HepG2 (cell line): ENCODE results near the gene U2SURP. TPM values are rescaled to one million over a fixed set of nuclear protein-coding genes. Genes with fewer than 3 reads are reported as not detected.

Experiments used
- ATRX ChIP-seq: sonication (generic); formaldehyde crosslinking; IDR thresholded peaks from 2 replicates; pipeline ENCODE4 v1.4.0; 2020; ENCODE audit warnings: missing genetic modification reagents, borderline replicate concordance
- DR1 ChIP-seq: sonication (generic); formaldehyde crosslinking; IDR thresholded peaks from 2 replicates; pipeline ENCODE4 v1.8.0; 2021; ENCODE audit warnings: mild to moderate bottlenecking, missing genetic modification reagents, inconsistent platforms
- FOXP1 ChIP-seq, 2 experiments: fragments of 450-650 bp in 1 of 2; IDR thresholded peaks; 2 replicates each; pipeline ENCODE4 v1.6.1; 2017 to 2018; ENCODE audit warnings: antibody characterized with exemption in 1 of 2
- HOXA7 ChIP-seq: sonication (generic); formaldehyde crosslinking; IDR thresholded peaks from 2 replicates; pipeline ENCODE4 v1.8.1; 2022; ENCODE audit warnings: mild to moderate bottlenecking, missing genetic modification reagents, moderate library complexity
- JDP2 ChIP-seq: sonication (generic); formaldehyde crosslinking; IDR thresholded peaks from 2 replicates; pipeline ENCODE4 v1.8.1; 2022; ENCODE audit warnings: missing genetic modification reagents, borderline replicate concordance
- KLF11 ChIP-seq: IDR thresholded peaks from 2 replicates; pipeline ENCODE4 v1.6.1; 2016; ENCODE audit warnings: missing compliant biosample characterization
- MYC ChIP-seq: sonication (generic); formaldehyde crosslinking; IDR thresholded peaks from 2 replicates; pipeline ENCODE4 v1.9.0; 2021; ENCODE audit warnings: missing genetic modification reagents, borderline replicate concordance
- NFYC ChIP-seq: IDR thresholded peaks from 2 replicates; pipeline ENCODE4 v1.6.1; 2016; ENCODE audit warnings: missing genetic modification reagents, missing compliant biosample characterization
- PRMT3 ChIP-seq: sonication (generic); formaldehyde crosslinking; IDR thresholded peaks from 2 replicates; pipeline ENCODE4 v1.8.1; 2022; ENCODE audit warnings: low read depth, mild to moderate bottlenecking, moderate library complexity, missing genetic modification reagents, borderline replicate concordance
- RFX5 ChIP-seq: IDR thresholded peaks from 2 replicates; pipeline ENCODE4 v1.6.1; 2011; ENCODE audit warnings: low read depth, low read length, improper control_type of control experiment
- THYN1 ChIP-seq: sonication (generic); formaldehyde crosslinking; IDR thresholded peaks from 2 replicates; pipeline ENCODE4 v1.8.1; 2023; ENCODE audit warnings: low read depth, mild to moderate bottlenecking, moderate library complexity, missing genetic modification reagents, borderline replicate concordance
- ZFP82 ChIP-seq: sonication (generic); formaldehyde crosslinking; IDR thresholded peaks from 2 replicates; pipeline ENCODE4 v1.5.1; 2020; ENCODE audit warnings: mild to moderate bottlenecking, missing genetic modification reagents, borderline replicate concordance
- ZNF672 ChIP-seq: sonication (generic); formaldehyde crosslinking; IDR thresholded peaks from 2 replicates; pipeline ENCODE4 v1.8.1; 2022; ENCODE audit warnings: missing genetic modification reagents
- polyA plus RNA-seq, 8 experiments: library from polyadenylated mRNA; depleted of rRNA in 3 of 8; stranded (reverse) in 7 of 8; unstranded in 1 of 8; fragments of >200 nt; fragmentation: Illumina TruSeq in 4 of 8; extraction: Trizol in 4 of 8; gene quantifications; 2 replicates each; pipeline versions ENCODE4 v1.2.1 to v1.2.3, GENCODE V29; 2011 to 2016; ENCODE audit warnings: low read depth in 4 of 8, missing spikeins in 1 of 8, mixed read lengths in 1 of 8; ENCODE audit not compliant: insufficient read depth in 1 of 8
- total RNA-seq, 5 experiments: library from RNA; depleted of rRNA; stranded (reverse); fragments of >200 nt; fragmentation: Illumina TruSeq; extraction: Trizol; gene quantifications; 2 replicates each; pipeline ENCODE4 v1.2.3, GENCODE V29; 2016; ENCODE audit warnings: low read depth in 1 of 5
- TF ChIP-seq, protein P1 (sequence below): sonication (generic); formaldehyde crosslinking; IDR thresholded peaks from 2 replicates; pipeline ENCODE4 v1.4.0; 2020; ENCODE audit warnings: missing genetic modification reagents
- TF ChIP-seq, protein P2 (sequence below), 2 experiments: fragments of 450-650 bp in 1 of 2; sonication (generic) in 1 of 2; formaldehyde crosslinking; IDR thresholded peaks; 2 replicates each; pipeline versions ENCODE4 v1.5.0 to v1.8.0; 2020 to 2022; ENCODE audit warnings: mild to moderate bottlenecking in 1 of 2, missing genetic modification reagents in 1 of 2
- TF ChIP-seq, protein P3 (sequence below): sonication (generic); formaldehyde crosslinking; IDR thresholded peaks from 2 replicates; pipeline ENCODE4 v1.4.0; 2020; ENCODE audit warnings: missing genetic modification reagents
- TF ChIP-seq, protein P4 (sequence below): sonication (generic); formaldehyde crosslinking; IDR thresholded peaks from 2 replicates; pipeline ENCODE4 v1.5.1; 2020; ENCODE audit warnings: missing genetic modification reagents, mild to moderate bottlenecking, borderline replicate concordance
- TF ChIP-seq, protein P5 (sequence below): sonication (generic); formaldehyde crosslinking; IDR thresholded peaks from 2 replicates; pipeline ENCODE4 v1.4.0; 2020; ENCODE audit warnings: missing genetic modification reagents, borderline replicate concordance
- TF ChIP-seq, protein P6 (sequence below): sonication (generic); formaldehyde crosslinking; IDR thresholded peaks from 2 replicates; pipeline ENCODE4 v1.8.1; 2023; ENCODE audit warnings: missing genetic modification reagents, mild to moderate bottlenecking, borderline replicate concordance

Gene U2SURP
- total and polyA plus RNA-seq, 2 of the 13 experiments (the other 11 are each of a cell fraction or from before 2014, with no cell fraction given): 55.9 to 173 TPM

DNA sequence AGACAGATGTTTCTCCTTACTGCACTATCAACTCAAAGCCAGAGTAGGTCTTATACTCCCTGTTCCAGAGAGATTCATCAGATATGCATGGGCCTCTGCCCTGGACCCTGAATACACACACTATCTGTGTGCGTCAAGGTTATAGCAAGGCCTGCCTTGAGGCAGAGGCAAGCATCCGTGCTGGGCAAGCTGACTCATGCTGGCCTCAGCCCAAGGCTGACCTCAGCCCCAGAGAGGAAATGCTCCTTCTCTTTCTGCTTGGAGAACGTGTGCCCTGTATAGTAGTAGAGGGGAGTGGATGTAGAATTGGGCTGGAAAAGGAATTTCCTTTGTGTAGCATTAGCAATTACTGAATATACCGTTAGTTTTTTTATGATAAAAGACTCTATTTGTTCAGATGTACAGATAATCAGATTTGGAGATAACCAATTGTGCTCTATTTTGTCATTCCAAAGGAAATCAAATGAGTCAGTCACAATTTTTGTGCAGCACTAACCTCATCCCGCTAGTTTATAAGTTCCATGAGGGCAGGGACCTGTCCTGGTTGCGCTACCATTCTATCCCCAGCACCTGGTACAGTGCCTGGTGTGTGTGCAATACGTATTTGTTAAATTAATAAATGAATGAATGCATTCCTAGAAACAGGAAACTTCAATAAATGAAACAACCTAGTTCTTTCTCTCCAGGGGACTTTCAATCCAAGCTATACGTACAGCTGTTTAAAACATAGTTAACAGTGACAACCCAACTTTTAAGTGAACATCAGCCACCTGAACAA, 24.6 kb upstream of the U2SURP start (continued):
- TF ChIP-seq, protein P1, sequence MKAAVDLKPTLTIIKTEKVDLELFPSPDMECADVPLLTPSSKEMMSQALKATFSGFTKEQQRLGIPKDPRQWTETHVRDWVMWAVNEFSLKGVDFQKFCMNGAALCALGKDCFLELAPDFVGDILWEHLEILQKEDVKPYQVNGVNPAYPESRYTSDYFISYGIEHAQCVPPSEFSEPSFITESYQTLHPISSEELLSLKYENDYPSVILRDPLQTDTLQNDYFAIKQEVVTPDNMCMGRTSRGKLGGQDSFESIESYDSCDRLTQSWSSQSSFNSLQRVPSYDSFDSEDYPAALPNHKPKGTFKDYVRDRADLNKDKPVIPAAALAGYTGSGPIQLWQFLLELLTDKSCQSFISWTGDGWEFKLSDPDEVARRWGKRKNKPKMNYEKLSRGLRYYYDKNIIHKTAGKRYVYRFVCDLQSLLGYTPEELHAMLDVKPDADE (CRISPR knock-in tag): no peak
- no peak for TF ChIP-seq HOXA7 (CRISPR knock-in tag)
- no peak for TF ChIP-seq DR1 (CRISPR knock-in tag)
- no peak for TF ChIP-seq ATRX (CRISPR knock-in tag)
- TF ChIP-seq, protein P2, sequence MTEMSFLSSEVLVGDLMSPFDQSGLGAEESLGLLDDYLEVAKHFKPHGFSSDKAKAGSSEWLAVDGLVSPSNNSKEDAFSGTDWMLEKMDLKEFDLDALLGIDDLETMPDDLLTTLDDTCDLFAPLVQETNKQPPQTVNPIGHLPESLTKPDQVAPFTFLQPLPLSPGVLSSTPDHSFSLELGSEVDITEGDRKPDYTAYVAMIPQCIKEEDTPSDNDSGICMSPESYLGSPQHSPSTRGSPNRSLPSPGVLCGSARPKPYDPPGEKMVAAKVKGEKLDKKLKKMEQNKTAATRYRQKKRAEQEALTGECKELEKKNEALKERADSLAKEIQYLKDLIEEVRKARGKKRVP (CRISPR knock-in tag; IDR thresholded peaks at IDR 0.05): no peak; a peak in 1 of 4 replicates
- TF ChIP-seq, protein P3, sequence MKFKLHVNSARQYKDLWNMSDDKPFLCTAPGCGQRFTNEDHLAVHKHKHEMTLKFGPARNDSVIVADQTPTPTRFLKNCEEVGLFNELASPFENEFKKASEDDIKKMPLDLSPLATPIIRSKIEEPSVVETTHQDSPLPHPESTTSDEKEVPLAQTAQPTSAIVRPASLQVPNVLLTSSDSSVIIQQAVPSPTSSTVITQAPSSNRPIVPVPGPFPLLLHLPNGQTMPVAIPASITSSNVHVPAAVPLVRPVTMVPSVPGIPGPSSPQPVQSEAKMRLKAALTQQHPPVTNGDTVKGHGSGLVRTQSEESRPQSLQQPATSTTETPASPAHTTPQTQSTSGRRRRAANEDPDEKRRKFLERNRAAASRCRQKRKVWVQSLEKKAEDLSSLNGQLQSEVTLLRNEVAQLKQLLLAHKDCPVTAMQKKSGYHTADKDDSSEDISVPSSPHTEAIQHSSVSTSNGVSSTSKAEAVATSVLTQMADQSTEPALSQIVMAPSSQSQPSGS (CRISPR knock-in tag): peak; percentile 88
- no peak for TF ChIP-seq ZFP82 (CRISPR knock-in tag)
- TF ChIP-seq THYN1 (CRISPR knock-in tag): no peak
- TF ChIP-seq, protein P4, sequence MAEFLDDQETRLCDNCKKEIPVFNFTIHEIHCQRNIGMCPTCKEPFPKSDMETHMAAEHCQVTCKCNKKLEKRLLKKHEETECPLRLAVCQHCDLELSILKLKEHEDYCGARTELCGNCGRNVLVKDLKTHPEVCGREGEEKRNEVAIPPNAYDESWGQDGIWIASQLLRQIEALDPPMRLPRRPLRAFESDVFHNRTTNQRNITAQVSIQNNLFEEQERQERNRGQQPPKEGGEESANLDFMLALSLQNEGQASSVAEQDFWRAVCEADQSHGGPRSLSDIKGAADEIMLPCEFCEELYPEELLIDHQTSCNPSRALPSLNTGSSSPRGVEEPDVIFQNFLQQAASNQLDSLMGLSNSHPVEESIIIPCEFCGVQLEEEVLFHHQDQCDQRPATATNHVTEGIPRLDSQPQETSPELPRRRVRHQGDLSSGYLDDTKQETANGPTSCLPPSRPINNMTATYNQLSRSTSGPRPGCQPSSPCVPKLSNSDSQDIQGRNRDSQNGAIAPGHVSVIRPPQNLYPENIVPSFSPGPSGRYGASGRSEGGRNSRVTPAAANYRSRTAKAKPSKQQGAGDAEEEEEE: no peak
- no peak for TF ChIP-seq JDP2 (CRISPR knock-in tag)
- no peak for TF ChIP-seq RFX5
- TF ChIP-seq PRMT3 (CRISPR knock-in tag): no peak
- no peak for TF ChIP-seq NFYC
- TF ChIP-seq ZNF672: no peak
- no peak for TF ChIP-seq KLF11 (CRISPR knock-in tag)
- peak; percentile 62; the same call in 1 of the 2 replicates for TF ChIP-seq MYC
- TF ChIP-seq, protein P5, sequence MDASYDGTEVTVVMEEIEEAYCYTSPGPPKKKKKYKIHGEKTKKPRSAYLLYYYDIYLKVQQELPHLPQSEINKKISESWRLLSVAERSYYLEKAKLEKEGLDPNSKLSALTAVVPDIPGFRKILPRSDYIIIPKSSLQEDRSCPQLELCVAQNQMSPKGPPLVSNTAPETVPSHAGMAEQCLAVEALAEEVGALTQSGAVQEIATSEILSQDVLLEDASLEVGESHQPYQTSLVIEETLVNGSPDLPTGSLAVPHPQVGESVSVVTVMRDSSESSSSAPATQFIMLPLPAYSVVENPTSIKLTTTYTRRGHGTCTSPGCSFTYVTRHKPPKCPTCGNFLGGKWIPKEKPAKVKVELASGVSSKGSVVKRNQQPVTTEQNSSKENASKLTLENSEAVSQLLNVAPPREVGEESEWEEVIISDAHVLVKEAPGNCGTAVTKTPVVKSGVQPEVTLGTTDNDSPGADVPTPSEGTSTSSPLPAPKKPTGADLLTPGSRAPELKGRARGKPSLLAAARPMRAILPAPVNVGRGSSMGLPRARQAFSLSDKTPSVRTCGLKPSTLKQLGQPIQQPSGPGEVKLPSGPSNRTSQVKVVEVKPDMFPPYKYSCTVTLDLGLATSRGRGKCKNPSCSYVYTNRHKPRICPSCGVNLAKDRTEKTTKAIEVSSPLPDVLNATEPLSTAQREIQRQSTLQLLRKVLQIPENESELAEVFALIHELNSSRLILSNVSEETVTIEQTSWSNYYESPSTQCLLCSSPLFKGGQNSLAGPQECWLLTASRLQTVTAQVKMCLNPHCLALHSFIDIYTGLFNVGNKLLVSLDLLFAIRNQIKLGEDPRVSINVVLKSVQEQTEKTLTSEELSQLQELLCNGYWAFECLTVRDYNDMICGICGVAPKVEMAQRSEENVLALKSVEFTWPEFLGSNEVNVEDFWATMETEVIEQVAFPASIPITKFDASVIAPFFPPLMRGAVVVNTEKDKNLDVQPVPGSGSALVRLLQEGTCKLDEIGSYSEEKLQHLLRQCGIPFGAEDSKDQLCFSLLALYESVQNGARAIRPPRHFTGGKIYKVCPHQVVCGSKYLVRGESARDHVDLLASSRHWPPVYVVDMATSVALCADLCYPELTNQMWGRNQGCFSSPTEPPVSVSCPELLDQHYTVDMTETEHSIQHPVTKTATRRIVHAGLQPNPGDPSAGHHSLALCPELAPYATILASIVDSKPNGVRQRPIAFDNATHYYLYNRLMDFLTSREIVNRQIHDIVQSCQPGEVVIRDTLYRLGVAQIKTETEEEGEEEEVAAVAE: peak; percentile 42; the same call in 1 of the 2 replicates
- TF ChIP-seq, protein P6, sequence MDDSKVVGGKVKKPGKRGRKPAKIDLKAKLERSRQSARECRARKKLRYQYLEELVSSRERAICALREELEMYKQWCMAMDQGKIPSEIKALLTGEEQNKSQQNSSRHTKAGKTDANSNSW (CRISPR knock-in tag): no peak
- no peak for TF ChIP-seq FOXP1 (IDR thresholded peaks at IDR 0.05)
- peak; percentile 45 for TF ChIP-seq FOXP1 (CRISPR knock-in tag; IDR thresholded peaks at IDR 0.05)
